ENCODE data around the gene SNRPD2.

Gene SNRPD2

DNA sequence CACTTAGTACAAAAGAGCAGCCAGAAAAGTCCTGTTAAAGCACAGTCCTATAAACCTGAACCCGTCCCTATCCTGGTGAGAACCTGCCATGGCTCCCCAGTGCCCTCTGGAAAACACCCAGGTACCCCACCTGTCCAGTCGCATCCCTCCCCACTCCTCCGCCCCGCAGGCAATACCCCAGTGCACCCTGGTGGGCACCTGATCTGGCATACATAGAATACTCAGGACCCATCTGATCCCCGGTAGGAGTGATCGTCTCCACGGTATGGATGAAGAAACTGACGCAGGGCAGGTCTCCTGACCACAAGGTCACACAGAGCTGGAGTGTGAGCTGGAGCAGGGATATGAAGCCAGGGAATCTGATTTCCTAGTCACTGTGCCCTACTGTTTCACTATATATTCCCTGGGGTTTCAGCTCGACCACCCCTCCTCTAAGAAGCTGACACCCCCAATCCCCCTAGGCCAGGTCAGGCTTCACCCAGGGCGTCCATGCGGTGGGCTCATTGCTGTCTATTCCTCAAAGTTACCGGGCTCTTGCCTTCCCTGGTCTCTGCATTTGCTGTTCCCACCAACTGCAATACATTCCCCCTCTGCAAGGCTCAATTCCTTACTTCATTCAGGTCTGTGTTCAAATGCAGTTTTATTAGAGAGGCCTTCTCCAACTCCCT is 26.4 kb upstream of the SNRPD2 start:
- TF ChIP-seq, protein P1, sequence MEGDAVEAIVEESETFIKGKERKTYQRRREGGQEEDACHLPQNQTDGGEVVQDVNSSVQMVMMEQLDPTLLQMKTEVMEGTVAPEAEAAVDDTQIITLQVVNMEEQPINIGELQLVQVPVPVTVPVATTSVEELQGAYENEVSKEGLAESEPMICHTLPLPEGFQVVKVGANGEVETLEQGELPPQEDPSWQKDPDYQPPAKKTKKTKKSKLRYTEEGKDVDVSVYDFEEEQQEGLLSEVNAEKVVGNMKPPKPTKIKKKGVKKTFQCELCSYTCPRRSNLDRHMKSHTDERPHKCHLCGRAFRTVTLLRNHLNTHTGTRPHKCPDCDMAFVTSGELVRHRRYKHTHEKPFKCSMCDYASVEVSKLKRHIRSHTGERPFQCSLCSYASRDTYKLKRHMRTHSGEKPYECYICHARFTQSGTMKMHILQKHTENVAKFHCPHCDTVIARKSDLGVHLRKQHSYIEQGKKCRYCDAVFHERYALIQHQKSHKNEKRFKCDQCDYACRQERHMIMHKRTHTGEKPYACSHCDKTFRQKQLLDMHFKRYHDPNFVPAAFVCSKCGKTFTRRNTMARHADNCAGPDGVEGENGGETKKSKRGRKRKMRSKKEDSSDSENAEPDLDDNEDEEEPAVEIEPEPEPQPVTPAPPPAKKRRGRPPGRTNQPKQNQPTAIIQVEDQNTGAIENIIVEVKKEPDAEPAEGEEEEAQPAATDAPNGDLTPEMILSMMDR (IDR thresholded peaks at IDR 0.05; ENCODE audit: insufficient read depth, missing control alignments): no peak
- no peak for DNase-seq (ENCODE audit: insufficient read length, low spot score)
- no peak for FAIRE-seq

DNA sequence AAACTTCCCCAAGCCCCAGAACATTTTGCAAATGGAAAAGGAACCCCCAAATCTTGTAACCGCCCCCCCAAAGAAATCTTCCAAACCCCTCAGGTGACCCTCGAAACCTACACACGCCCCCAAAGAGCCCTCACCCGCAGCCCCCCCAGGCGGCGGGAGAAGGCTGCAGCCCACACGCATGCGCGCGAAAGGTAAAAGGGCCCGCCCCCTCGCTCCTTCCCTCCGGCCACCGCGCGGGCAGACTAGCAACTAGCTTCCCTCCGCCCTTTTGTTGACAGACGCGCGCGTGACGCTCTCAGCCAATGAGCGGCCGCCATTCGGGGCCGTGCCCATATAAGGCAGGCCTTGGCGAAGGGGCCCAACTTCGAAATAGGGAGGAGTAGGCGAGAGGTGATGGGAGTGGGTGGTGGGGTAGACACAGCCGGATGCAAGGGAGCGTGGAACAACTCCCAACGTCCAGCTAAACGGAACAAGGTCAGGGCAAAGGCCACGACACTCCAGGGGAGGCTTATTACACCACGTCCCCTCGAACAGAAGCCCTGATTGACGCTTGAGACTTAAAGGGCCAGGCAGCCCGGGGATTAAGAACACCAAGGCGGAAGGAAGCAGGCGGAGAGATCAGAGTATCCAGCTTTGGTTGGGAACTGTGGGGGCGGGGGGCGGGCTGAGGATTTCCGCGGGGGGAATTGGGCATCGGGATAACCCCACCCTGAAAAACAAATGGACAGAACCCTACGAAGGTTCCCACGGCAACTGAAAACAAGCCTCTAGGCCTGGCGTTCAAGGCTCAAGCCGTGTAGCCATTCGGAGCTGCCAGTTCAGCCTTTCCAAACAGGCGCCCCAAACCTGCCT is 25.6 kb upstream of the SNRPD2 start:
- FAIRE-seq (peak; percentile 44), DNase-seq (ENCODE audit: insufficient read length, low spot score) (peak; percentile 85)
- TF ChIP-seq, protein P1 (IDR thresholded peaks at IDR 0.05; ENCODE audit: insufficient read depth, missing control alignments): no peak

DNA sequence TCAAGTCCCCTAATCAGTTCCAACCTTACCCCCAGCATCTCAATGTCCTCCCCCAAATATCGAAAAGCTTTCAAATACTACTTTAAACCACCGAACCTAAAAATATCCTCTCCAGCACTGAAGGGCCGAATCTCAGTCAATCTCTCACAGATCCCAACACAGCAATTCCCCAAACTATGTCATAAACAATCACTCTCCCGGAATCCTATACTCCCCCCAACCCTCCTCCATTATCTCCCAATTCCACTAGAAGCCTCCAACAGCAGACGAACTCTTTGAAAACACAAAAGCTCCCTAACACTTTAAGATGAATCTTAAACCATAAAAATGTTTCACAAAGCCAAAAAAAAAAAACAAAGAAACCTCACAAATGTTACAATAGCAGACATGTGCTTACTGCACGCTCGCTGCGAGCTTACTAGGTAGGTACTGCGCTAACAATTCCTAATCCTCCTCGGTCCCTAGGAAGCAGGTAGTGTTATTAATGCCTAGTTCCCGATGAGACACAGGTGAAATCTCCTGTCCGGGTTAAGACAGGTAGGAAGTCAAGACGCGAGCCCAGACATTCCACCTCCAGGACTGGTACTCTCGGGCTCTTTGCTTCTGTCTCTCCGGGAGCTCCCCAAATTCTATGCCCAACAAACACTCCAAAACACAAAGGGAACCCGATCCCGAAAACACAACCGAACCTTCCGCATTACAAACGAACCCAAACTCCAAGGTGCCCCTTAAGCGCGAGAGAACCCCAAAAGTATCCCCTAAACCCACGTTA is 24.8 kb upstream of the SNRPD2 start:
- FAIRE-seq (no peak), DNase-seq (ENCODE audit: insufficient read length, low spot score) (no peak)
- TF ChIP-seq, protein P1 (IDR thresholded peaks at IDR 0.05; ENCODE audit: insufficient read depth, missing control alignments): no peak

DNA sequence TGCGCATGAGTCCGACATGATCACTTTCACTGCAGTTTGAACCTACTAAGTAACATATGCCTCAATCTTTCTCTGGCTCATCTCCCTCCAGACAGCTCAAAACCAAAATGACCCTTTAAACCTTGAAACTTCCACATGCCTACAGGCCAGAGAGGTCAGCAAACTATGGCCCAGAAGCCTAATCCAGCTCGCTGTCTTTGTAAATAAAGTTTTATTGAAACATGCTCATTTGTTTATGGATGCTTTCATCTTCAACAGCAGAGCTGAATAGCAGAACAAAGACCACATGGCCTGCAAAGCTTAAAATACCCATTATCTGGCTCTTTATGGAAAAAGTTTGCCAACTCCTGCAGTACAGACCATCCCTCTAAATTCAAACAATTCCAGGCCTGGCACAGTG is 23.4 kb upstream of the SNRPD2 start:
- TF ChIP-seq, protein P1 (IDR thresholded peaks at IDR 0.05; ENCODE audit: insufficient read depth, missing control alignments): no peak
- FAIRE-seq (no peak), DNase-seq (ENCODE audit: insufficient read length, low spot score) (no peak)

DNA sequence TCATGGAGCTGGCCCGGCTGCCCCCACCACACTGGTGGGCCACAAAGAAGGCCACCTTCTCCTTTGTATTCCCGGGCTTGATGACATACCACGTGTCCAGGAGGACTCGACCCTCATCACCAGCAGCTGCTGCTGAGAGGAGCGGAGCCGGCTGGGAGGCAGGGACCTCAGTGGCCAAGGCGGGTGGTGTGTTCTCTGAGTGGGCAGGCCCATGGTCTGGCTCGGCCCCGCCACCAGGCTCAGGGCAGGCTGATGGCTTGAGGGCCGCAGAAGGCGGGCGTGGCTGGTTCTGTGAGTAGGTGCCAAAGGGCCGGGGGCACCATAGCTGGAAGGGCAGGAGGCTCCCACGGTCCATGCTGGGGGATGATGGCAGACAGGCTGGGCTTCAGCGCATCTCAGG is 21.4 kb upstream of the SNRPD2 start:
- TF ChIP-seq, protein P1 (IDR thresholded peaks at IDR 0.05; ENCODE audit: insufficient read depth, missing control alignments): no peak
- FAIRE-seq (no peak), DNase-seq (ENCODE audit: insufficient read length, low spot score) (no peak)

DNA sequence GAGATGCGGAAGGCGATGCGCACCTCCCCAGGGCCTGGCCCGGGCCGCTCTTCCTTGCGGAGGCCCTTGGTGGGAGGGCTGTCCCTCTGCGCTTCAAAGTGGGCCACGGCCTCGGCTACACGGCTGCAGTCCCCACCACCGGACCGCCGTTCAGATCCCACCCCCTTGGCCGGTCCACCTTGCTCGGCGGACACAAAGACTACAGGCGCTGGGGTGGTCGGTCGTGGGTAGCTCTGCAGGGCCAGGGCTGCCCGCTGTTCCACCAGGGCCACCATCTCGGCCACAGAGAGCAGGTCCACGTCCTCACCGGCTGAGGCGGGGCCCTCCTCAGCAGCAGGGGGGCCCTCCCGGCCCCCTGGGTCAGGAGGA is 20.9 kb upstream of the SNRPD2 start:
- TF ChIP-seq, protein P1 (IDR thresholded peaks at IDR 0.05; ENCODE audit: insufficient read depth, missing control alignments): no peak
- no peak for FAIRE-seq
- DNase-seq (ENCODE audit: insufficient read length, low spot score): no peak
